Measurements from ENCODE around the gene SETBP1. TPM values are rescaled to one million over a fixed set of nuclear protein-coding genes. Genes with fewer than 3 reads are reported as not detected.

SETBP1 gene
- total RNA-seq, 4 donors from 2014 or later: 3.3 to 86.6 (median 16.3) TPM

DNA sequence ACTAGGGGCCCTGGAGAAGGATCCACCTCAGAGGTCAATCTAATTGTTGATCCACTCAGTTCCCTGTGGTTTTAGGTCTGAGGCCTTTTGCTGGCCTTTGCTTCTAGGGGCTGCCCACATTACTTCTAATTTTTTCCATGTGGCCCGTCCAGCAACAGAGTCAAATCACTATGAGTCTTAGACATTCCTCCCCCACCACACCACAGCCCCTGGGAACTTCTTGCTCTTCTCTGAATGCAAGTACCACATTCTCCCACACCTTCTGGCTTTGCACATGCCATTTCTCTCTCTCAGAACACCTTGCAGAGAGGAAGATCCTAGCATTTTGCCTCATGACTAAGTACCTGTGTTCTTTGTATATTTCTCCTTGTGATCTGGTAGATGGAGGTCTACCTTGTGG is 286.9 kb downstream of the SETBP1 start:
- H3K27me3 ChIP-seq: no peaks in the 10 kb centered on the region
- no peak for DNase-seq
- no peaks in the 10 kb centered on the region for H3K4me1 ChIP-seq
- TF ChIP-seq, protein P1, sequence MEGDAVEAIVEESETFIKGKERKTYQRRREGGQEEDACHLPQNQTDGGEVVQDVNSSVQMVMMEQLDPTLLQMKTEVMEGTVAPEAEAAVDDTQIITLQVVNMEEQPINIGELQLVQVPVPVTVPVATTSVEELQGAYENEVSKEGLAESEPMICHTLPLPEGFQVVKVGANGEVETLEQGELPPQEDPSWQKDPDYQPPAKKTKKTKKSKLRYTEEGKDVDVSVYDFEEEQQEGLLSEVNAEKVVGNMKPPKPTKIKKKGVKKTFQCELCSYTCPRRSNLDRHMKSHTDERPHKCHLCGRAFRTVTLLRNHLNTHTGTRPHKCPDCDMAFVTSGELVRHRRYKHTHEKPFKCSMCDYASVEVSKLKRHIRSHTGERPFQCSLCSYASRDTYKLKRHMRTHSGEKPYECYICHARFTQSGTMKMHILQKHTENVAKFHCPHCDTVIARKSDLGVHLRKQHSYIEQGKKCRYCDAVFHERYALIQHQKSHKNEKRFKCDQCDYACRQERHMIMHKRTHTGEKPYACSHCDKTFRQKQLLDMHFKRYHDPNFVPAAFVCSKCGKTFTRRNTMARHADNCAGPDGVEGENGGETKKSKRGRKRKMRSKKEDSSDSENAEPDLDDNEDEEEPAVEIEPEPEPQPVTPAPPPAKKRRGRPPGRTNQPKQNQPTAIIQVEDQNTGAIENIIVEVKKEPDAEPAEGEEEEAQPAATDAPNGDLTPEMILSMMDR (IDR thresholded peaks at IDR 0.05): no peak
- TF ChIP-seq POLR2A (IDR thresholded peaks at IDR 0.05): no peak
- no peaks in the 10 kb centered on the region for H3K9me3 ChIP-seq
- H3K36me3 ChIP-seq: no peaks in the 10 kb centered on the region
- H3K27ac ChIP-seq: no peak overlapping the region
- H3K4me3 ChIP-seq: no peak overlapping the region

GRCh38 chr18:44968336-44968735 is 287.6 kb downstream of the SETBP1 start:
- Histone ChIP-seq H3K27me3 (no peaks in the 10 kb centered on the region), H3K9me3 (no peaks in the 10 kb centered on the region), H3K36me3 (no peaks in the 10 kb centered on the region), H3K4me1 (no peaks in the 10 kb centered on the region), H3K4me3 (no peak overlapping the region), H3K27ac (no peak overlapping the region)
- TF ChIP-seq, protein P1 (IDR thresholded peaks at IDR 0.05): no peak
- TF ChIP-seq POLR2A (IDR thresholded peaks at IDR 0.05): no peak
- DNase-seq: no peak

DNA sequence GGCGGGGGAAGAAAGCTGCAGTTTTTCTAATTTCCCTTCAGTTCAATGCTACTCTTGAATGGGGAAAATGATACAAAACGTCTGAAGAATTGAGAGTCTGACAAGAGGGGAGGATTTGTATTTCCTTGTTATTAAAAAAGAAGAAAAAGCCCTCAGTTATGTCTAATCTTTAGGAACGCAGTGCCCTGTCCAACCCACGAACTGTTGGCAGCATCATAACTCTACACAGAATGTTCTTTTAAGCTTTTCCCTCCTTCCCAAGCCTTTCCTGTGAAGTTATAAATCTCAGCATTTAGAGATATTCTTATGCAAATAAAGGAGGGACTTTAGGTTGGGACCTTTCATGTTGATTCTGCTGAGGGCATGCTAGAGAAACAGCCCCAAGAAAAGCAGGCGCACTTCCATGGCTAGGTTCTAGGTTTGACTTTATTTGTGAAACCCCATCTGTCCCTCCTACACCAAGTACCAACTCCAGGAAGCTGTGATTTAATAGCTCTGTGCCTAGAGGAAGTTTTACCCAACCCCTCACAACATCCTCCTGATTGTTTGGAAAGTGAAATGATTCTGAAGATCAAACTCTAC is 288.6 kb downstream of the SETBP1 start:
- H3K9me3 ChIP-seq: no peaks in the 10 kb centered on the region
- H3K27me3 ChIP-seq: no peaks in the 10 kb centered on the region
- H3K36me3 ChIP-seq: no peaks in the 10 kb centered on the region
- DNase-seq: no peak
- H3K4me1 ChIP-seq: no peaks in the 10 kb centered on the region
- no peak overlapping the region for H3K27ac ChIP-seq
- TF ChIP-seq, protein P1 (IDR thresholded peaks at IDR 0.05): no peak
- TF ChIP-seq POLR2A (IDR thresholded peaks at IDR 0.05): no peak
- no peak overlapping the region for H3K4me3 ChIP-seq

- DNase-seq: peak in 1 of 3 donors; percentile 53
- TF ChIP-seq POLR2A (IDR thresholded peaks at IDR 0.05): no peak
- TF ChIP-seq, protein P1 (IDR thresholded peaks at IDR 0.05): peak in 4 of 6 experiments; percentile 9 to 31 (median 20)
- no peaks in the 10 kb centered on the region for H3K4me1 ChIP-seq
Observed at GRCh38 chr18:44973282-44973681, 292.6 kb downstream of the SETBP1 start.

GRCh38 chr18:44974174-44974573 is 293.5 kb downstream of the SETBP1 start:
- Histone ChIP-seq H3K4me3 (no peak overlapping the region), H3K27ac (no peak overlapping the region), H3K36me3 (no peaks in the 10 kb centered on the region), H3K27me3 (no peaks in the 10 kb centered on the region), H3K9me3 (no peaks in the 10 kb centered on the region), H3K4me1 (no peaks in the 10 kb centered on the region)
- DNase-seq: no peak
- TF ChIP-seq, protein P1 (IDR thresholded peaks at IDR 0.05): no peak
- TF ChIP-seq POLR2A (IDR thresholded peaks at IDR 0.05): no peak

More at GRCh38 chr18:44973282-44973681, 292.6 kb downstream of the SETBP1 start:
- no peaks in the 10 kb centered on the region for H3K36me3 ChIP-seq
- H3K27me3 ChIP-seq: no peaks in the 10 kb centered on the region
- no peaks in the 10 kb centered on the region for H3K9me3 ChIP-seq
- no peak overlapping the region for H3K4me3 ChIP-seq
- no peak overlapping the region for H3K27ac ChIP-seq

- no peak for DNase-seq
- TF ChIP-seq, protein P1 (IDR thresholded peaks at IDR 0.05): no peak
- TF ChIP-seq POLR2A (IDR thresholded peaks at IDR 0.05): no peak
- H3K27me3 ChIP-seq: no peaks in the 10 kb centered on the region
- no peak overlapping the region for H3K4me3 ChIP-seq
- H3K4me1 ChIP-seq: no peaks in the 10 kb centered on the region
- no peak overlapping the region for H3K27ac ChIP-seq
- no peaks in the 10 kb centered on the region for H3K9me3 ChIP-seq
- H3K36me3 ChIP-seq: no peaks in the 10 kb centered on the region
Observed at GRCh38 chr18:44977856-44978255, 297.2 kb downstream of the SETBP1 start.
